GM10266 (cell line): ENCODE measurements around the gene RPS6KA1.

ENCODE experiments used
- DNase-seq: peaks from one replicate; pipeline ENCODE4 v3.0.0; 2012; ENCODE audit errors: extremely low spot score
- TF ChIP-seq, protein P1 (sequence below): IDR thresholded peaks from 2 replicates; pipeline ENCODE4 v1.5.1; 2012; ENCODE audit warnings: mild to moderate bottlenecking, low read depth; ENCODE audit not compliant: control insufficient read depth, insufficient read depth; ENCODE audit errors: missing control alignments

Gene RPS6KA1

DNA sequence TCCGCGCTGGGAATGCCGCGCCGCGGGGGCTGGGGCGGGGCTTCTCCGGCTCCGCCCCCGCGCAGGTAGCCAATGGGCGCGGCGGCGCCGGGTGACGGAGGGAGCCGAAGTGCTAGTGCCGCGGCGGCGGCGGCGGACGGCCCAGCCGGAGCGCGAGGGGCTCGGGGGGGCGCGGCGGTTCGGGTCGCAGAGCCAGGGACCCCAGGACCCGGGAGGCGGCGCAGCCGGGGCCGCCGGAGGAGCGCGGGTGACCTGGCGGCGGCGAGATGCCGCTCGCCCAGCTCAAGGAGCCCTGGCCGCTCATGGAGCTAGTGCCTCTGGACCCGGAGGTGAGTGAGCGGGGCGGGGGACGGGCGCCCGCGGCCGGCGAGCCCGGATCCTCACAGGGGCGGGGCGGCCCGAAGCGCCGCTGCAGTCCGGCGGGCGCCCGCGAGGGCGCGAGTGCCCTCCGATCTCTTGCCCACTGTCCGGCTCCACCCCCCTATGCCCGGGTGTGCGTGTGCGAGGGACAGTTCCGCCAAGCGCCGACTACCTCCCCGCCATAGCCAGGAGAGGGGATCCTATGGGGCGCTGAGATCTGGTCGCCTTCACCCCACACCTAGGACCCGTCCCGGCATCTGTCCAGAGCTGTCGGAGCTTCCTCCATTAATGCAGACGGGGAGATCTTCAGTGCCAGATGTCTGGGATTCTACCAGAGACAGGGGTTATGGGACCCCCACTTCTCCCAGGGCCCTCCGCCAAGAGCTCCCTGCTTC is at the start of gene RPS6KA1:
Gene RPS6KA1 (plus strand): TSS at position 107 of the 755 bp plus-strand sequence. CDS start 160 bp downstream, at position 267.
- TF ChIP-seq, protein P1, sequence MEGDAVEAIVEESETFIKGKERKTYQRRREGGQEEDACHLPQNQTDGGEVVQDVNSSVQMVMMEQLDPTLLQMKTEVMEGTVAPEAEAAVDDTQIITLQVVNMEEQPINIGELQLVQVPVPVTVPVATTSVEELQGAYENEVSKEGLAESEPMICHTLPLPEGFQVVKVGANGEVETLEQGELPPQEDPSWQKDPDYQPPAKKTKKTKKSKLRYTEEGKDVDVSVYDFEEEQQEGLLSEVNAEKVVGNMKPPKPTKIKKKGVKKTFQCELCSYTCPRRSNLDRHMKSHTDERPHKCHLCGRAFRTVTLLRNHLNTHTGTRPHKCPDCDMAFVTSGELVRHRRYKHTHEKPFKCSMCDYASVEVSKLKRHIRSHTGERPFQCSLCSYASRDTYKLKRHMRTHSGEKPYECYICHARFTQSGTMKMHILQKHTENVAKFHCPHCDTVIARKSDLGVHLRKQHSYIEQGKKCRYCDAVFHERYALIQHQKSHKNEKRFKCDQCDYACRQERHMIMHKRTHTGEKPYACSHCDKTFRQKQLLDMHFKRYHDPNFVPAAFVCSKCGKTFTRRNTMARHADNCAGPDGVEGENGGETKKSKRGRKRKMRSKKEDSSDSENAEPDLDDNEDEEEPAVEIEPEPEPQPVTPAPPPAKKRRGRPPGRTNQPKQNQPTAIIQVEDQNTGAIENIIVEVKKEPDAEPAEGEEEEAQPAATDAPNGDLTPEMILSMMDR: no peak
- DNase-seq: peak; percentile 95

DNA sequence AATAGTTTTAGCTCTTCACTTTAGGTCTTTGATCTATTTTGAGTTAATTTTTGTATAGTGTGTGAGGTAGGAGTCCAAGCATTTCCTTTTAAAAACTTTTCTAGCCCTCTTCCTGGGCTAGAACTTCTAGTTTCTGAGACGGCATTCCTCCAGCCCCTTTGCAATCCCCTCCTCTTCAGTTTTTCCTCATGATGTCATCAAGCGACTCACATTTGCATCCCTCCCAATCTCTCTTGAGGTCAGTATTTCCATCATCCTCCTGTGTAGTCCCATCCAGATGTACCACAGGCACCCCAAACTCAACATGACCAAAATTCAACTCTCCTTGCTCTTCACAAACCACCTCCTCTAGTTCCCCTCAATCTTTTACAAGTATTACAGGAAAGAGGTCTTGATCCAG is 46.6 kb upstream of the RPS6KA1 start:
- TF ChIP-seq, protein P1: no peak
- no peak for DNase-seq

DNA sequence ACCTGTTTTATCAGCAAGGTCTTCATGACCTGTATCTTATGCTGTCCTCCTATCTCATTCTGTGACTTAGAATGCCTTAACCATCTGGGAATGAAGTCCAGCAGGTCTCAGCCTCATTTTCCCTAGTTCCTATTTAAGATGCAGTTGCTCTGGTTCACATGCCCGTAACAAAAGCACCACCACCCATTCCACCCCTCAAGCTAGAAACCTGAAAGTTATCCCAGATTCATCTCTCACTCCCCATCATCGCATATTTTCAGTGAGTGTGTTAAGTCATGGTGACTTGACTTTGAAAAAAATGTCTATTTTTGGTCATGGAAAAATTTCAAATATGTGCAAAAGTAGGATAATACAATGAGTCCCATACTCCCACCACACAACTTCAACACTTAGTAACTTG is 45.6 kb upstream of the RPS6KA1 start:
- no peak for DNase-seq
- TF ChIP-seq, protein P1: no peak

DNA sequence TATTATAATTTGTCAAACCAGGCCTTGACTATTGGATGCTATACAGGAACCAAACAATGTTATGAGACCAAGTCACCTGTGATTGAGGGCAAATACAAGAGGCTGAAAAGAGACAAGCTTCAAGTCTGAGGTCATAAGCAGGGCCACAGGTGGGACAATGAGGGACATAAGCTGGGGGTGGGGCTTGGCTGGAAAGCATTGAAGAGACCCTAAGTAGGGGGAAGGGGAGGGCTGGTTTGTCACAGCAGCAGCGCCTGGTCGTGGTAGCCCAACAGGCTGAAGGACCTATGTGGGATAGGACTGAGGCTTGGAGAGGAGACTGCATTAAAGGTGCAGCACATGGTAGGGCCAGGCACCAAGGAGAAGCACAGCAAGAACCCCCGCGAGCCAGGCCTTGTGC is 39.4 kb upstream of the RPS6KA1 start:
- DNase-seq: no peak
- TF ChIP-seq, protein P1: no peak

DNA sequence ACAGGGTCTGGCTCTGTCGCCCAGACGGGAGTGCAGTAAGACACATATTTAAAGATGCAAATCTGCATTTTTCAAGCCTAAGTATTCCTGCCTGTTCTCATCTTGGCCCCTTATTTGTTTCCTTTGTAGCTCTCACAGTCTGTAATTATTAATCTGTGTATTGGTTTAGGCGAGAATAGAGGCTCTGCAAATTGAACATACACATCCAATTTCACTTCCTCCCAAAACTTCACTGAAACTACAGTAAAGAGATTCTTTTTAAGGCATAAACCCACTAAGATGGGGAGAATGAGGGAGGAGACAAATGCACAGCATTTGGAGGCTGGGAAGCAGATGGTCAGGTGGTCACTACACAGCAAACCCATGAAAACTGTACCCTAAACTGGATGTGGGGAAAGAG is 36.3 kb upstream of the RPS6KA1 start:
- TF ChIP-seq, protein P1: no peak
- no peak for DNase-seq

DNA sequence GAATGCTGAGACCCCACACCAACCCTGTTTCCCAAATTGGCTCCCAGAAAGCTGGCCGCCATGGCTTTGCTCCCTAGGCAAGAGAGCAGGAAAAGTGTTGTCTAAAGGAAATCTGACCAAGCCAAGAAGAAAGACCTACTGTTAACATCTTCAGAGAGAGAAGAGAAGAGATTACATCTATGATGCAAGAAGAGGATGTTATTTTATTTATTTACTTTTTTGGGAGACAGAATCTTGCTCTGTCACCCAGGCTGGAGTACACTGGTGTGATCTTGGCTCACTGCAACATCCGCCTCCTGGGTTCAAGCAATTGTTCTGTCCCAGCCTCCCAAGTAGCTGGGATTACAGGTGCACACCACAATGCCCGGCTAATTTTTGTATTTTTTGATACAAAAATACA is 35.6 kb upstream of the RPS6KA1 start:
- TF ChIP-seq, protein P1: no peak

DNA sequence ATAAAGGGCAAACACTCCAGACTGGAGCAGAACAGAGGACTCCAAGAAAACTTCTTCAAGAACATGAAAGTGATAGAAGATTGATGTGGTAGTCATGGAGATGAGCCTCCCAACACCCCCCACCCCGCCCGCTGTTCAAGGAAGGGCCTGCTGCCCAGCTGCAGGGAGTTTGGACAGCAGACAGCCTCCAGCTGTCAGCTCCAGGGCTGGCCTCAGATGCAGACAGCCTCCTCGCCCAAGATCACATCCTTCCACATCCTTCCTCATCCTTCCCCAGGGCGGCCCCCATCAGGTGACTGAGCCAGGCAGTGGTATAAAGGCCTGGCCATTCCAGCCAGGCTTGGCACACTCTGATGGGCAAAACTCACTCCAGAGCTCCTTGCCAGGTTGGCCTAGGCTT is 32.7 kb upstream of the RPS6KA1 start:
- DNase-seq: no peak
- TF ChIP-seq, protein P1: no peak

More for the DNA sequence above, 35.6 kb upstream of the RPS6KA1 start:
- DNase-seq: no peak
